MM.1S (cell line): Measurements from ENCODE around the gene PRDM10.

Experiments
- DNase-seq: peaks from one replicate; pipeline ENCODE4 v3.0.0-alpha.2; 2015
- H2AFZ ChIP-seq: fragments of 300-600 bp; sonication (generic); 2 replicates; pipeline ENCODE4 v1.6.0; 2016; ENCODE audit warnings: antibody characterized with exemption, low read length
- H3F3A ChIP-seq: fragments of 300-600 bp; sonication (generic); 2 replicates; pipeline ENCODE4 v1.6.1; 2016; ENCODE audit warnings: mild to moderate bottlenecking, antibody characterized with exemption, low read length, moderate library complexity, mixed read lengths; ENCODE audit not compliant: insufficient read depth
- H3K27ac ChIP-seq: fragments of 300-600 bp; sonication (generic); 2 replicates; pipeline ENCODE4 v1.5.1; 2016; ENCODE audit warnings: mild to moderate bottlenecking, low read length
- H3K27me3 ChIP-seq: fragments of 300-600 bp; sonication (generic); replicated peaks from 2 replicates; pipeline ENCODE4 v1.6.0; 2016; ENCODE audit warnings: low read length; ENCODE audit not compliant: insufficient read depth
- H3K36me3 ChIP-seq: fragments of 300-600 bp; sonication (generic); replicated peaks from 2 replicates; pipeline ENCODE4 v1.6.1; 2016; ENCODE audit warnings: mild to moderate bottlenecking, low read length, mixed read lengths; ENCODE audit not compliant: insufficient read depth
- H3K4me1 ChIP-seq: fragments of 300-600 bp; sonication (generic); 2 replicates; pipeline ENCODE4 v1.6.1; 2016; ENCODE audit warnings: low read length, mixed read lengths
- H3K4me2 ChIP-seq: fragments of 300-600 bp; sonication (generic); 2 replicates; pipeline ENCODE4 v1.6.0; 2016; ENCODE audit warnings: low read depth, low read length
- H3K4me3 ChIP-seq: fragments of 300-600 bp; sonication (generic); 2 replicates; pipeline ENCODE4 v1.5.1; 2016; ENCODE audit warnings: low read length, mixed read lengths
- H3K79me2 ChIP-seq: fragments of 300-600 bp; sonication (generic); 2 replicates; pipeline ENCODE4 v1.6.1; 2016; ENCODE audit warnings: mixed run types, low read length, mixed read lengths
- H3K9ac ChIP-seq: fragments of 300-600 bp; sonication (generic); 2 replicates; pipeline ENCODE4 v1.6.1; 2016; ENCODE audit warnings: low read length, mixed read lengths
- H3K9me2 ChIP-seq: fragments of 300-600 bp; sonication (generic); replicated peaks from 2 replicates; pipeline ENCODE4 v1.6.1; 2016; ENCODE audit warnings: mild to moderate bottlenecking, low read length, mixed read lengths; ENCODE audit not compliant: insufficient read depth
- H3K9me3 ChIP-seq: fragments of 300-600 bp; sonication (generic); replicated peaks from 2 replicates; pipeline ENCODE4 v1.6.1; 2016; ENCODE audit warnings: mild to moderate bottlenecking, low read length, mixed read lengths; ENCODE audit not compliant: insufficient read depth
- H4K20me1 ChIP-seq: fragments of 300-600 bp; sonication (generic); 2 replicates; pipeline ENCODE4 v1.6.1; 2016; ENCODE audit warnings: mild to moderate bottlenecking, low read length, moderate library complexity, mixed read lengths; ENCODE audit not compliant: insufficient read depth
- EZH2 ChIP-seq: fragments of 300-600 bp; sonication (generic); optimal IDR thresholded peaks from 2 replicates; pipeline ENCODE3; 2017; ENCODE audit warnings: low read depth, mild to moderate bottlenecking, antibody characterized with exemption, low read length, mixed read lengths
- EZH2phosphoT487 ChIP-seq: fragments of 300-600 bp; sonication (generic); IDR thresholded peaks from 2 replicates; pipeline ENCODE4 v1.6.1; 2018; ENCODE audit warnings: antibody characterized with exemption, low read length
- TF ChIP-seq, protein P1 (sequence below): fragments of 300-600 bp; sonication (generic); IDR thresholded peaks from 2 replicates; pipeline ENCODE4 v1.5.1; 2016; ENCODE audit warnings: antibody characterized with exemption, low read length, mixed read lengths

Gene PRDM10

DNA sequence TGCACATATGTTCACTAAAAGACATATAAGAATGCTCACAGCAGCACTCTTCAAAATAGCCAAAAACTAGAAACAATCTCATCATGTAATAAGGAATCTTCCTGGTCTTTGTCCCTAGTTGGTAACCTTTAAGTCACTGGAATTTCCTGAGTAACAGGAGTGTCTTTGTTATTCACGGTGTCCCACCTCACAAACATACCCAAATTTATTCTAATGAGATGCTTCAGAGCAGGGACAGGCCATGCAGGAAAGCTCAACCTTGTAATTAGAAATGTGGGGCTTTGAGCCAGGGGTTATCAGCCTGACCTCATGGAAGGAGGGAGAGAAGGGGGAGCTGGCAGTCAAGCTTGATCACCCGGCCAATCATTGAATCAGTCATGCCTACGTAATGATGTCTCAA is 66.9 kb downstream of the PRDM10 start:
- no peak for DNase-seq
- Histone ChIP-seq H2AFZ (no peak overlapping the region), H3K9me2 (no peaks in the 10 kb centered on the region), H4K20me1 (no peaks in the 10 kb centered on the region), H3K36me3 (no peaks in the 10 kb centered on the region), H3K4me1 (no peaks in the 10 kb centered on the region), H3K4me3 (no peak overlapping the region), H3F3A (no peaks in the 10 kb centered on the region), H3K9ac (no peak overlapping the region), H3K79me2 (no peaks in the 10 kb centered on the region), H3K27ac (no peak overlapping the region), H3K4me2 (no peak overlapping the region), H3K9me3 (no peaks in the 10 kb centered on the region), H3K27me3 (no peaks in the 10 kb centered on the region)
- TF ChIP-seq EZH2phosphoT487 (no peak), EZH2 (no peak)
- TF ChIP-seq, protein P1, sequence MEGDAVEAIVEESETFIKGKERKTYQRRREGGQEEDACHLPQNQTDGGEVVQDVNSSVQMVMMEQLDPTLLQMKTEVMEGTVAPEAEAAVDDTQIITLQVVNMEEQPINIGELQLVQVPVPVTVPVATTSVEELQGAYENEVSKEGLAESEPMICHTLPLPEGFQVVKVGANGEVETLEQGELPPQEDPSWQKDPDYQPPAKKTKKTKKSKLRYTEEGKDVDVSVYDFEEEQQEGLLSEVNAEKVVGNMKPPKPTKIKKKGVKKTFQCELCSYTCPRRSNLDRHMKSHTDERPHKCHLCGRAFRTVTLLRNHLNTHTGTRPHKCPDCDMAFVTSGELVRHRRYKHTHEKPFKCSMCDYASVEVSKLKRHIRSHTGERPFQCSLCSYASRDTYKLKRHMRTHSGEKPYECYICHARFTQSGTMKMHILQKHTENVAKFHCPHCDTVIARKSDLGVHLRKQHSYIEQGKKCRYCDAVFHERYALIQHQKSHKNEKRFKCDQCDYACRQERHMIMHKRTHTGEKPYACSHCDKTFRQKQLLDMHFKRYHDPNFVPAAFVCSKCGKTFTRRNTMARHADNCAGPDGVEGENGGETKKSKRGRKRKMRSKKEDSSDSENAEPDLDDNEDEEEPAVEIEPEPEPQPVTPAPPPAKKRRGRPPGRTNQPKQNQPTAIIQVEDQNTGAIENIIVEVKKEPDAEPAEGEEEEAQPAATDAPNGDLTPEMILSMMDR, result no peak

DNA sequence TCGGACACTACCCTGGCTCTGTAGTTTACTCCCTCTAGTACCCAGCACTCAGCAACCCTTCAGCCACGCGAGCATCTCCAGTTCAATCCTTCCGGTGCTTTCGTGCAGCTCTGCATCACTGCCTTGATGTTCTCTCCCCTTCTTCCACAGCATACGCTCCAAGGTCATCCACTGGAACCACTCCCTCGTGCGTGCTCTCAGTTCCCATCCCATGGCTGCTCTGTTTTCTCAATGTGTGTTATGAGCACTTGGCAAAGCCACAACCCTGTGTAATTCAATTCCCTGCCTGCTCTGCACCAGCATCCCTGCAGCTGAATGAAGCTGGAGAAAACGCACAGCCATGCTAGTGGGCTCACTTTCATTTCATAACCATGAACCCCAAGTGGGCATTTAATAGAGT is 68.7 kb downstream of the PRDM10 start:
- no peak overlapping the region for H3K9ac ChIP-seq
- no peaks in the 10 kb centered on the region for H3K27me3 ChIP-seq
- no peak overlapping the region for H3K27ac ChIP-seq
- H3K4me3 ChIP-seq, result no peak overlapping the region
- H3F3A ChIP-seq, result no peaks in the 10 kb centered on the region
- H2AFZ ChIP-seq, result no peak overlapping the region
- no peaks in the 10 kb centered on the region for H3K79me2 ChIP-seq
- H3K36me3 ChIP-seq, result no peaks in the 10 kb centered on the region
- H4K20me1 ChIP-seq, result no peaks in the 10 kb centered on the region
- no peaks in the 10 kb centered on the region for H3K4me1 ChIP-seq
- TF ChIP-seq, protein P1, result no peak
- no peak for TF ChIP-seq EZH2
- no peak for TF ChIP-seq EZH2phosphoT487
- DNase-seq, result no peak
- H3K4me2 ChIP-seq, result no peak overlapping the region
- H3K9me2 ChIP-seq, result no peaks in the 10 kb centered on the region
- no peaks in the 10 kb centered on the region for H3K9me3 ChIP-seq

DNA sequence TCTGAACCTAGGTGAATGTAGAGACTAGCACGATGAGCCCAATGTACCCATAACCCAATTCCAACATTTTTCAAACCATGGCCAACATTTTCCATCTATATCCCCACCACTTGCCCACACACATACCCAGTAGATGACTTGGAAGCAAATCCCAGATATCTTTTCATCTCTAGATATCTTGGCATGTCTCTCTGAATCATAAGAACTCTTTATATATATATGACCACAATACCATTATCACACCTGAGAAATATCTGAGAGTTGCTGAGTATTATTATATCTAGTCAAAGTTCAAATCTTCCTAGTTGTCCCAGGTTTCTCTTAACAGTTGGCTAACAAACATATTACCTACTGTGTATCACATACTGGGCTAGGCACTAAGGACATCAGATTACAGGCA is 69.4 kb downstream of the PRDM10 start:
- Histone ChIP-seq H2AFZ (no peak overlapping the region), H3K36me3 (no peaks in the 10 kb centered on the region), H3K79me2 (no peaks in the 10 kb centered on the region), H3K4me3 (no peak overlapping the region), H3K9ac (no peak overlapping the region), H3K27ac (no peak overlapping the region), H3K27me3 (no peaks in the 10 kb centered on the region), H3K9me3 (no peaks in the 10 kb centered on the region), H4K20me1 (no peaks in the 10 kb centered on the region), H3F3A (no peaks in the 10 kb centered on the region), H3K4me1 (no peaks in the 10 kb centered on the region), H3K4me2 (no peak overlapping the region), H3K9me2 (no peaks in the 10 kb centered on the region)
- DNase-seq, result no peak
- TF ChIP-seq, protein P1, result no peak
- TF ChIP-seq EZH2phosphoT487 (no peak), EZH2 (no peak)
